HG03457 (cell line): ENCODE data around the gene EPB41L2.

ENCODE experiments used
- ATAC-seq: cut with Tn5 transposase; IDR thresholded peaks from one replicate; pipeline ENCODE4 v1.9.1; 2021; ENCODE audit warnings: moderate number of reproducible peaks; ENCODE audit not compliant: unreplicated experiment

Gene EPB41L2

DNA sequence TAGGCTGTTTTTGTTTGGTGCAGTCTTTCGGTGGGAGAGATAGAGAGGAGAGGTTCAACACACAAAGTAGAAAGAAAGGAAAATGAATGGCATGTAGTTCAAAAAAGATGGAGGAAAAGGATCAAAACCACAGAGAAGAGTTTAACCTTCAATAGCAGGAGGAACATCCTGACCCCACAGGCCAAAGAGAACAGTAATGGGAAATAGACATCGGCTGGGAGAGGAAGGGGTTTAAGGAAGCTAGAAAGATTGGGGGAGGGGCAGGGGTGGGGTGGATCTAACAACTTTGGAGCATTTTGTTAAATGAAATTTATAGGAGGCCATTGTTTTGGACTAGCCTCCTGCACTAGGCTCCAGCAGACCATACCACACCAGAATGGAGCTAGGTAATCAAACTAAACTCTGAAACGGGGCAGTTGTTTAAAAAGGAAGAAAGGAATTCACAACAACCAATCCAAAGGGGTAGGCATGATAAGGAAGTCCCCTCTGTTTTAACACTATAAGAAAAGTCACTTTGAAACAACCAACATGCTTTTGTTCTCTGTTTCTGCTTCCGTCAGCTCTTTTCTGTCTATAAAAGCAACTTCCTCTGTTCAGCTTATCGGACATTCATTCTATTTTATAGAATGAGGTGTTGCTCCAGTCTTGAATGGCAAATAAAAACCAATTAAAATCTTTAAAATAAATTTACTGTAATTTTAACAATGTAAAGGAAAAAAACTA lies 82.6 kb downstream of the EPB41L2 start:
- ATAC-seq = no peak

DNA sequence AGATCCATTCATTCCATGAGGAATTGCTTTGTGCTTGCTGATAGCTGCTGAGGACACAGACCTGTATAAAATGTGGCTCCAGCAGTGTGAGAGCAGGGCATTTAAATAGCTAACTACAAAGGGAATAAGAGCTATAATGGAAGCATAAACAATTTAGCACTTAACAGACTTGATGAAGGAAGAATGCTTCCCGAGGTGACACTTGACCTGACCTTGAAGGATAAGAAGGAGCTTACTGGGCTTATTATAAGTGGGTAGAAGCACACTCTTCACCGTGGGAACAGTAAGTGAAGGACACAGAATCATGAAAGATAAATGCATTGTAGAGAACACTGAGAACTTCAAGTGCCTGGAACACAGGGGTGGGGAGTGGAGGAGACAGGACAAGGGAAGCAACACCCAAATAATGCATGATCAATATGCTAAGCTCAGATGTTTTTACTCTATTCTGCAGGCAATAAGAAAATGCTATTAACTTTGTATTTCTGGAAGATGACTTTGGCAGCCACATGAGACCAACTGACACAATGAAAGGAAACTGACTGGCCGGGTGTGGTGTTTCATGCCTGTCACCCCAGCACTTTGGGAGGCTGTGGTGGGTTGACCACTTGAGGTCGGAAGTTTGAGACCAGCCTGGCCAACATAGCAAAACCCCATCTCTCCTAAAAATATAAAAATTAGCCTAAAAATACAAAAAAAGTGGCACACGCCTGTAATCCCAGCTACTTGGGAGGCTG lies 84.2 kb downstream of the EPB41L2 start:
- no peak for ATAC-seq

DNA sequence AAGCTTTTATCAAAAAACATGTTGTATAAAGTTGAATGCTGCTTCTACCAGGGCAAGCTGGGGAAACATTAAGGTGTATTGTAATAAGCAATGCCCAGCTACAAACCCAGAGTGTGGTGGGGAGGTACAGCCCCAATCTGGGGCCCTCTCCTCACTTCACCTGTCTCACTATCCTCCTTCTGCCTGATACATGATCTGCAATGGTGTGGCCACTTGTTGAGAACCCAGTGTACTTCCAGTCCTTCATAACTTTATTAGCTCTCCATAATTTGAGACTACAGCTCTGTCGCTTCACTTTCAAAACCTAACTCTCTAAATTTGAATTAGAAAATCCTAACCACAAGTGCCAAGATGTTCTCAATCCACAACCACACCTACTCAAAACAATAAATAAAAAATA lies 84.9 kb downstream of the EPB41L2 start:
- no peak for ATAC-seq

DNA sequence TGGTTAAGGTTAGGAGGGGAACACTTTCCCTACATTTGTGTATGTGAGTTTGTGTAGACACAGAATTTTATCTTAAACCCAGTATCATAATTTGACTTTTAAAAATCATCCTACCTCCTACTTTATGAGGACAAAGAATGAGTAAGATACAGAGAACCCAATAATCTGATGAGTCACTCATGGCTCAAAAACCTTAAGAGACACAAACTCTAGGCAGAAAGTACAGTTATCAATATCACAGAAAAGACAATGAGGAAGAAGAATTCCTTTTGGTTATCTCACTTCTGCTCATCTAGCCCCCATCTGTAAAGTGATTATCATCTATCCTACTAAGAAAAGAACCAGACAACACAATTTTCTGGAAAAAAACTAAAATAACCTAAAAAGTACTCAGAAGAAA lies 87.7 kb downstream of the EPB41L2 start:
- no peak for ATAC-seq

DNA sequence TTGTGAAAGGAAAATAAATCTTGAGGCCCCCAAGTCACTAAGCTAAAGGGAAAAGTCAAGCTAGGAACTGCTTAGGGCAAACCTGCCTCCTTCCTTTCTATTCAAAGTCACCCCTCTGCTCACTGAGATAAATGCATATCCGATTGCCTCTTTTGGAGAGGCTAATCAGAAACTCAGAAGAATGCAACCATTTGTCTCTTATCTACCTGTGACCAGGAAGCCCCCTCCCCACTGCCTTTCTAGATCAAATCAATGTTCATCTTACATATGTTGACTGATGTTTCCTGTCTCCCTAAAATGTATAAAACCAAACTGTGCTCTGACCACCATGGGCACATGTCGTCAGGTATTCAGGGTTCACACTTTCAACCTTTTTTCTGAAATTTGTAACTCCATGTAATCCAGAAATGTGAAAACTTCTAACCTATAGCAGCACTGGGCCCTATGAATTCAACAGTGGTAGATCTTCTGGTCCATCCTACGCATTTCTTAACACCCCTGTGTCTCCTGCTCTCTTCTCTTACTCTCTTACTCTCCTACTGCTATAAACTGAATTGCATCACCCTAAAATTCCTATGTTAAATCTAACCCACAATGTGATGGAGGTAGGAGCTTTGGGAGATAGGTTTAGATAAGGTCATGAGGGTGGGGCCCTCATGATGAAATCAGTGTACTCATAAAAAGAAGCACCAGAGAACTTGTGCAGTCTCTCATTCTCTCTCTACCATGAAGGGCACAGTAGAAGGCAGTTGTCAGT lies 89.3 kb downstream of the EPB41L2 start:
- ATAC-seq = no peak

DNA sequence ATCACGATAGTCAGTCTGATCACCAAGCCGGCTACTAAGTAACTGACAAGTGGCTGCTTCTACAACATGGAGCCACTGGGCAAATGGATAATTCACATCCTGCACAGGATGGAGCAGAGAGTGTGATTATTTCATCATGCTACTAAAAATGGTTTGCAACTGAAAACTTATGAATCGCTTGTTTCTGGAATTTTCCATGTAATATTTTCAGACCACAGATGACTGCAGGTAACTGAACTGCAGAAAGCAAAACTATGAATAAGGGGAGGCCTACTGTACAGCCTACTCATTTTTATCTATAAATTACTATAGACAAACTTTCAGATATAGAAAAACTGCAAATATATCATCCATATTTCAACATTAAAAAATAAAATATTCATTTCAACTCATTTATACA lies 91.5 kb downstream of the EPB41L2 start:
- no peak for ATAC-seq

DNA sequence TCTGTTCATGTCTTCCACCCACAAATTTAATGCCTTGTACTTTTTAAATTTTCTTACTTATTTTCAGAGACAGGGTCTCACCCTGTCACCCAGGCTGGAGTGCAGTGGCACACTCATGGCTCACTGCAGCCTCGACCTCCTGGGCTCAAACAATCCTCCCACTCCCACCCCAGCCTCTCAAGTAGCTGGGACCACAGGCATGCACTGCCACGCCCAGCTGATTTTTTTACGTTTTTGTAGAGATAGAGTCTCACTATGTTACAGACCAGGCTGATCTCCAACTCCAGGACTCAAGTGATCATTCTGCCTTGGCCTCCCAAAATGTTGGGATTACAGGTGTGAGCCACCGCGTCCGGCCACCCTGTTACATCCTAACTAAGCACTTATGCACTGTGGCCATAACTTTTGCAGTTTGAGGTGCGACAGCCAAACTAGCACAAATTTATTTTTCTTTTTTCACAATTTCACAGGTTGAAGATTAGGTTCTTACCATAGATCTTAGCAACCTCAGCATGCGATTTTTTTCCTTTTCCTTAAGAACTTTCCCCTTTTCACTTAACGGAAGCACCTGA lies 92.1 kb downstream of the EPB41L2 start:
- no peak for ATAC-seq

DNA sequence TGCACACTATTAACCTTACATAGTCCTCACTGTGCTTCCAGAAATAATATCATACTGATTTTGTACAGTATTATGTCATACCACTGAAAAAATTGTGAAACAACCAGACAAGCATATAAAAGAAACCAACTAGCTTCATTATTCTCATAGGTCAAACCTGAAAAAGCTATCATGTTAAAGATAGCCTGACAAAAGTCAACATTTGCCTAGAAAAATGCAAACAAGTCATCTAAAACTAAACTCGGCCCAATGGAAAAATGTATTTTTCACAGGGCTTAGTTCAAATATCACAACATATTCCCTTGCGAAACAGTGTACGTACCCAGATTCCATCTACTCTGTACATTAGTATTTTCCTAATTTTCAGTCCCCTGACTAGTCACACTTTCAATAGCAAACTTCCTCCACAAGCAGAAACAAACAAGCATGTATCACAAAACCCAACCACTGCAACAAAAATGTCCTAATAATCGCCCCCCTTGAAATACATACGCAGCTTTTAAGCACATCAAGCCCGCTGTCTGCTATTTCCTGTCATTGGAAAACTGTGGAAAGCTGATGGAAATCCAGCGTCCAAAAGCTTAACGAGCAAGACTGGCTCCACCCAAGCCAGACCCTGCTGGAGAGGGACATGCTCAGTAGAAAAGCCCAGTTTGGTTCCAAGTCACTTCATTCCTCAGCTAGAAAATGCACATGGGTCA lies 93.1 kb downstream of the EPB41L2 start:
- ATAC-seq = no peak

DNA sequence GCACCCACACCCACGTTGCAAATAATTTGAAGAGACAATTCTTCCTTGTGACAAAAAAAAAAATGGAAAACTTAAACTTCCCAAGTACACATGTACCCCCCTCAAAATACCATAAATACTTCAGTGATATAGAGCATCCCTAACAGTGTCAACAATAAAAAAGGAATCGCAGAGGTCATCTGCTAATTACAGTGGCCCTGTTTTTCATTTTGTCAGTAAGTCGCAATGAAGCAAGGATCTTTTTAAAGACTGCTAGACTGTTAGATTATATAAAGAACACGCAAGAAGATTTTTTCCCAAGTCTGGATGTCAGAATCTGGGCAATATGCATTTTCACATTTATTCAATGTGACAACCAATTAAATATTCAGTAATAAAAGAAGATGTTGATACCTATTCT lies 93.9 kb downstream of the EPB41L2 start:
- ATAC-seq = no peak

DNA sequence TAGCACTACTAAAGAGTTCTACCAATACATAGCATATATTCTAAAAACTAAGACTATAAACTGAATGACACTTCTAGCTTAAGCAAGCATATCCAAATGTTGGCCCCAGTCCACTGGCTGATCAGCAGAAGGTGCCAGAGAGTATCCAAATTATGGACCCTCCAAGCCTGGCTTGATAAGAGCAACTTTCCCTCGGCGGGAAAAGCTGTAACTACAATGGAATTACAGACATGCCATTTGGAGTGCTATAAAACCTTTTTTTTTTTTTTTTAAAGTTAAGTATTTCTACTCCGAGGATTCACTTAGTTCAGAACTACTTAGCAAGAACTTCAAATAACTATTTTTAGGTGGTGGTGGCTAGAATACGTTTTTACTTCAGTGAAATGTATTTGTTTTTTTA lies 94.6 kb downstream of the EPB41L2 start:
- no peak for ATAC-seq

DNA sequence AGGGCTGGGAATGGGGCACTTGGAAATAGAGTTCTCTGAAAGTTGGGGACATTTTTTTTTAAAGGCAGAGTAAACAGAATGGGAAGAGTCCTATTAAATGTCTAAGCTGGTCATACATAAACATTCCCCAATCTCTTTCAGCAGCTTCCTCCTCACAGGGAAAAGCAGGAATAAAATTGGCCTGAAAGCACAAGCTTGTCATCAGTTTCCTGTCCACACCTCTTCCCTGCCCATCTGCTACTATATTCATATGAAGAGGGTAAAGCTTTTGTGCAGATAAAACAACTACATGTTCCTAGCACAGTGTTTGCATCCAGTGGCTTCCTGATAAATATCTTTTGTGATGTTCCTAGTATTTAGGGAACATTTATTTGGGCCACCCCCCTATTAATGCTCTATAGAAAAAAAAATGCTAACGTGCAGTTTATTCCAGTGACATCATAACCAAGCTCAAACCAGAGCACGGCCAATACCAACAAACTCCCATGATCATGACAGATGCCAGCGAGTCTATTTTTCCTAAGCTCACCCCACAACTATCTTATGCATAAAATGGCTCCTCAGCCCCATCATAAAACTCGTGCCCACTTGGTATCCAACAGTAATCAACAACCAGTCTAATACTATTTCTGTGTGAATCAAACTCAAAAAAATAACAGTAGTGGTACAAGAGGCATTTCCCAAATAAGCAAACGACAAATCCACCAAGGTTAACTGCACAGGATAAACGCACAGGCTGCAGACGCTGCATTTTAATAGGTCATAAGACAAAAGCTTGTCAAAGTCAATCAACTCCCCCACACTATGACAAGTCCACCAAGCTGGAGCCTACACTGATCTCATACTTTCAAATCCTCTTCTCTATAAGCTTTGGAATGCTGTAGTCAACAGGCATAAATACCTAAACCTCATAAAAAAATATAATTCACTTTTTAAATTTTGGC lies 95.3 kb downstream of the EPB41L2 start:
- no peak for ATAC-seq

DNA sequence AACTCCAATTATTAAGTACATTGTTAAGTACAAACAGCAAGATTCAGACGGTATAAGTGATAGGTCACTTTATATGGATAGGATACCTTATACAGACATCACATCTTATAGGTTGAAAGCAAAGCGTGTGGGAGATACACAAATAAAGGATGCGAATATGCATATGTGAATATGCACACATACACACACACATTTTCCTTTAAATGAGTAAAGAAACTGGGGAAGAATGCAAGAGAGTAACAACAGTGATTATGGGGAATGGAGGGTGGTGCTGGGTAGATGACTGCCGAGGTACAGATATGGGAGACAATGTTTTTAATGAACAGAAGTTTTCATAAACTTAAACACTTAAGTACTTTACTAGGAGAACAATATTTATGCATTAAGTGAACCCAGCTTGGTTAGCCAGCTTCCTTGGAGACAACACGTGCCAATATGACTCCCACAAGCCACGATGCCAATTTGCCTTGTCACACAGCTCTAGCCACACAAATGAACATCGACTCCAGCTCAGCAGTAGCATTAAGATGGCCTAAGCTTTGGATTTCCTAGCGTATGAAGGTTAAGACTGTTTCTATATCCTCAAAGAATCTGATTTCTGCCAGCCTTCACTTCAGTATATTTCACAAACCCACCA lies 96.6 kb downstream of the EPB41L2 start:
- ATAC-seq = no peak

DNA sequence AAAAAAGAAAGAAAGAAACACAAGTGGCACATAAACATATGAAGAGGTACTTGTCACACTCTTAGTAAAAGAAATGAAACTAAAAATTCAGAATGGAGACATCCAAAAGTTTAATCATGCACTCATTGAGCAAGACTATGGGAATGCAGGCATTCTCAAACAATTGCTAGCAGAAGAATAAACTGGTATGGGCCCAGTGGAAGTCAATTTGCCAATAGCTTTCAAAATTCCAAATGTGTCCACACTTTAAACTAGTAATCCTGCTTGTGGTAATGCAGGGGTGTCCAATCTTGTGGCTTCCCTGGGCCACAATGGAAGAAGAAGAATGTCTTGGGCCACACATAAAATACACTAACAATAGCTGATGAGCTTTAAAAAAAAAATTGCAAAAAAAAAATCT lies 97.4 kb downstream of the EPB41L2 start:
- no peak for ATAC-seq

DNA sequence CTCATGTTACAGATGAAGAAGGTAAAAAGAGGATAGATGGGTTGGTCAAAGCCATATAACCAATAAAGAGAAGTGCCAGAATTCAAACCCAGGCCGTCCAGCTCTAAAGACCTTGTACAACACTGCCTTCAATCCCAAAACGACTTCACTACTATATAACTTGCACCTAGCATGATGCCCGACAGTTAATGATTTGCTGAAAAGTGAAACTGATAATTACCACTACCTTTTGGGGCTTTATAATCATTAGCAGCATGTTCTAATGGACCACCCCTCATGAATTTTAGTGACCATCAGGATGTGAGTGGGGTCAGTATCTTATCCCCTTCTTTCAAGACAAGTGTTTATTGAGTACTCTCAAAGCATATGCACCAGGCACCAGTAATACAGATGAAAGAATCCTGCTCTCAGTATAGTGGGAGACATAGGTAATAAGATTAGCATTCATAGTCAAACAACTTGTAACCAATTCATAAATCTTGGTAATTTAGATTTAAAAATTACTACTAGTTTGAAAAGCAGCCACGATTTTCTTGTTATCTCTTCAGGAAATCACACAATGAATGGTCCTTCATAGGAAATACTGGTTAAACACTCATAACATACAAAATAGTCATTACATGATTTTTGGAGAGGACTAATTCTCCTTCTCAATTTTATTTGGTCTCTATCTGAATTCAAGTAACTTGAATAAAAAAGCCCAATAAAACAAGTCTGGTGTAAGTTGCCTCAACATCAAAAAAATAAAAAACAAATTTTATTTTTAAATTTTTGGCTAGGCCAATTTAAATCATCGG lies 98.0 kb downstream of the EPB41L2 start:
- ATAC-seq = peak; percentile 51

DNA sequence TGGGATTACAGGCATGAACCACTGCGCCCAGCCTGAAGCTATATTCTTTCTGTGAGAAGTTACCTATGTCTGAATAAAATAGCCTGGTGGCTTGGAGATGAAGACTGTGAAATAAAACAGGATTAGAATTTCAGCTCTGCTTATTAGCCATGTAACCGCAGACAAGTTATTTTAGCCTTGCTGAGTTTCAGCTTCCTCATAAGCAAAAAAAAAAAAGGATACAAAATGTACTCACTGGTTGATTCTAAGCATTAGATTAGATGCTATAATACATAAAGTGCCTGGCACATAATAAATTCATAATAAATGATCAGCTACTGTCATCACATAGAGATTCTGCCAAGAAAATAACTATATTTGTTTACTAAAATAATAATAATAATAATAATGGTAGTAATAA lies 98.8 kb downstream of the EPB41L2 start:
- no peak for ATAC-seq

DNA sequence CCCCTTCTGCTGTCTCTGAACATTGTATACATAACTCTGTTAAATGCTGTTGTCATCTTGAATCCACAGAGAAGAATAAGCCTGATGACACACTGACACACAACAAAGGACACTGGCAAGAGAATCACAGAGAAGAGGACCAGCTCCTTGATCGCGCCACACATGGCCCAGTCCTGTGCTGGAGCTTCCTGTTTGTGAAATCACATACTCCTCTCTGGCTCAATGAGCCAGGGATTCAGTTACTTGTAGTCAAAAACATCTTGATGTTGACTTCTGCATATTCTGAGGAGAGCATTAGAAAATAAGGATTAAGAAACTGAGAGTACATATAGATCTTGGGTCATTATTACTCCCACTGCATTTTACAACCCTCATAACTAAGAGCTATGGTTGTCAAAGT lies 100.1 kb downstream of the EPB41L2 start:
- ATAC-seq = no peak

DNA sequence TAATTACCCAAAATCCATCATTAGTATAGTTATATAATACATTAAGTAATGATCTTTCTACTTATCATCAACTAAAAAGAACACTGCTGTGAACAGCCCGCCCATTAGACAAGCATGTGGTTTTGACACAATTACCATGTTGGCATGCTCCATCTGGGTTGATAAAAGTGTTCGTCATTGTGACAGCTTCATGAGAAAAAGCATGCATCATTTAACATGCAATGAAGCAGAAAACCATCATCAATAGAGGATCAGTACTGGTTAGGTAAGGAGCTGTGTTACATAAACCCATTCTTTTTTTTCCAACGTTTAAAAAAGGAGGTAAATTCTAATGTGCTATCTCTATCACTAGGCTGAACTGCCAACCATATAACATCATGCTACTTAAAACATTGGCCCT lies 101.9 kb downstream of the EPB41L2 start:
- no peak for ATAC-seq

DNA sequence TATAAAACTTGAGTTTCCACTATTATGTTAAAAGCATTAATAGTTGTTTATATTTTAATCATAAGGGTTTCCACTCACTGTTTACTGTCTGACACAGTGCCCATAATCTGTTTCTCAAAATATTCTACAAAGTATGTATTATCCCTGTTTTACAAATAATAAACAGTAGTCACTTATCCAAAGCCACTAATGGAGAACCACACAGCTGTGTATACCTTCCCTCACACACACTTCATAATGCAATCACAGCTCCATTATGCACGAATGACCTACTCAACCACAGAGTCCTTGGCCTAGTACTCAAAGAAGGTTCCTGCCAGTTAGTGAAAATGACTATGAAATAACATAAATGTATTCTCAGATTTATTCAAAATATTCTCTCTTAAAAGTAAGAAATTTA lies 103.1 kb downstream of the EPB41L2 start:
- no peak for ATAC-seq

DNA sequence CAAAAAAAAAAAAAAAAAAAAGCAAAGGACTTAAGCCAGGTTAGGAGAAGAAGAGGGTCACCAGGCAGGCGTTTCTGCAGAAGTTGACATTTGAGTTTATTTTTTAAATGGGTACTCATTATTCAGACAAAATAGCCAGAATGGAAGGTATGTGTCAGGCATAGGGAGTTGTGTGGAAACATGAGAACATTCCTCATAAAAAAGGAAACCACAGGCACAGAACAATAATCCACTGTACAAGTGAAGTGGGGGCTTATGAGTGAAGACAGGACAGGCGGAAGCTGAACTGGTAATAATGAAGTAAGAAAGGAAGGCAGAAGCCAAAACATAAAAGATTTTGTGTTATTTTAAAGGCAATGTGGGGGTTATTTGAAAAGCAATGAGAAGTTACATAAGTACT lies 104.6 kb downstream of the EPB41L2 start:
- no peak for ATAC-seq
